CD14-positive monocyte (primary cell): ENCODE results near the gene PLSCR4. TPM values are rescaled to one million over a fixed set of nuclear protein-coding genes. Genes with fewer than 3 reads are reported as not detected.

Experiments
- DNase-seq, 3 donors: peaks; one replicate each; pipeline ENCODE4 v3.0.0-alpha.2; 2011 to 2022
- H2AFZ ChIP-seq: 2 replicates; pipeline ENCODE4 v1.6.0; 2012; ENCODE audit warnings: mild to moderate bottlenecking, low read depth, low read length, inconsistent platforms; ENCODE audit not compliant: insufficient read depth, poor library complexity, severe bottlenecking
- H3K27ac ChIP-seq, 2 donors: 1 replicate in 1 of 2; 2 replicates in 1 of 2; pipeline ENCODE4 v1.5.1; 2012 to 2013; ENCODE audit warnings: low read length in 2 of 2, control low read depth in 1 of 2, inconsistent platforms in 1 of 2, low read depth in 1 of 2, mild to moderate bottlenecking in 1 of 2
- H3K27me3 ChIP-seq, 2 donors: one replicate each; pipeline versions ENCODE4 v1.6.0 to v1.6.1; 2011 to 2013; ENCODE audit warnings: low read length in 2 of 2; ENCODE audit not compliant: control insufficient read depth in 2 of 2, insufficient read depth in 2 of 2
- H3K36me3 ChIP-seq, 2 donors: replicated peaks in 1 of 2; 1 replicate in 1 of 2; 2 replicates in 1 of 2; pipeline versions ENCODE4 v1.5.1 to v1.6.1; 2012 to 2013; ENCODE audit warnings: low read length in 2 of 2, control low read depth in 1 of 2, inconsistent platforms in 1 of 2, mild to moderate bottlenecking in 1 of 2; ENCODE audit not compliant: insufficient read depth in 2 of 2, control insufficient read depth in 1 of 2
- H3K4me1 ChIP-seq, 2 donors: 1 replicate in 1 of 2; 2 replicates in 1 of 2; pipeline versions ENCODE4 v1.5.1 to v1.6.1; 2012 to 2013; ENCODE audit warnings: low read length in 2 of 2, control low read depth in 1 of 2, inconsistent platforms in 1 of 2, mild to moderate bottlenecking in 1 of 2, moderate library complexity in 1 of 2; ENCODE audit not compliant: insufficient read depth in 2 of 2, control insufficient read depth in 1 of 2
- H3K4me2 ChIP-seq: replicated peaks from 2 replicates; pipeline ENCODE3; 2012; ENCODE audit warnings: low read length, moderate library complexity, mild to moderate bottlenecking; ENCODE audit not compliant: poor library complexity, severe bottlenecking; ENCODE audit errors: extremely low read depth
- H3K4me3 ChIP-seq, 3 experiments: fragments of 200-600 bp in 1 of 3; sonication (generic) in 1 of 3; replicated peaks in 1 of 3; 1 replicate in 2 of 3; 2 replicates in 1 of 3; pipeline ENCODE4 v1.5.1; 2011 to 2013; ENCODE audit warnings: low read length in 3 of 3, mild to moderate bottlenecking in 3 of 3, control low read depth in 2 of 3, low read depth in 2 of 3, inconsistent platforms in 1 of 3, moderate library complexity in 1 of 3
- H3K79me2 ChIP-seq: 2 replicates; pipeline ENCODE4 v1.6.0; 2012; ENCODE audit warnings: mild to moderate bottlenecking, control low read depth, inconsistent platforms, low read length, moderate library complexity; ENCODE audit not compliant: insufficient read depth
- H3K9ac ChIP-seq: 2 replicates; pipeline ENCODE4 v1.6.0; 2017; ENCODE audit warnings: low read length, mild to moderate bottlenecking; ENCODE audit not compliant: insufficient read depth, poor library complexity, severe bottlenecking
- H3K9me3 ChIP-seq, 2 donors: replicated peaks in 1 of 2; 1 replicate in 1 of 2; 2 replicates in 1 of 2; pipeline versions ENCODE4 v1.5.1 to v1.6.1; 2012 to 2013; ENCODE audit warnings: low read length in 2 of 2, control low read depth in 1 of 2; ENCODE audit not compliant: control insufficient read depth in 1 of 2, insufficient read depth in 1 of 2
- H4K20me1 ChIP-seq: 2 replicates; pipeline ENCODE4 v1.6.0; 2012; ENCODE audit warnings: mild to moderate bottlenecking, low read length, control low read depth, moderate library complexity; ENCODE audit not compliant: insufficient read depth
- H3K27ac Mint-ChIP-seq, 7 donors: one replicate each; pipeline ENCODE4 v1.8.0; 2020; ENCODE audit warnings: mild to moderate bottlenecking in 7 of 7, mixed read lengths in 7 of 7, moderate library complexity in 6 of 7, inconsistent platforms in 2 of 7
- H3K27me3 Mint-ChIP-seq, 3 donors: one replicate each; pipeline ENCODE4 v1.8.0; 2021 to 2022; ENCODE audit warnings: low read depth in 3 of 3, mild to moderate bottlenecking in 3 of 3, mixed read lengths in 3 of 3, moderate library complexity in 3 of 3, inconsistent platforms in 1 of 3
- H3K36me3 Mint-ChIP-seq, 2 donors: one replicate each; pipeline ENCODE4 v1.8.0; 2020; ENCODE audit warnings: mixed read lengths in 2 of 2, inconsistent platforms in 1 of 2, mild to moderate bottlenecking in 1 of 2
- H3K4me1 Mint-ChIP-seq: one replicate; pipeline ENCODE4 v1.8.0; 2020; ENCODE audit warnings: mild to moderate bottlenecking, mixed read lengths
- H3K4me3 Mint-ChIP-seq, 2 donors: one replicate each; pipeline ENCODE4 v1.8.0; 2020; ENCODE audit warnings: mild to moderate bottlenecking in 2 of 2, mixed read lengths in 2 of 2, moderate library complexity in 1 of 2
- H3K9me3 Mint-ChIP-seq, 7 donors: one replicate each; pipeline ENCODE4 v1.8.0; 2020 to 2022; ENCODE audit warnings: mixed read lengths in 7 of 7, mild to moderate bottlenecking in 6 of 7, moderate library complexity in 6 of 7, inconsistent platforms in 2 of 7
- WGBS: methylation state at CpG from one replicate; pipeline ENCODE4 v1.1.5; 2013; ENCODE audit warnings: missing lambda C conversion rate; ENCODE audit not compliant: insufficient coverage; 5-methylcytosine and 5-hydroxymethylcytosine counted together
- intact Hi-C, 2 donors: fragments of 100-400 bp; cut with micrococcal nuclease; formaldehyde crosslinking; loops; one replicate each; pipeline versions ENCODE4 v1.15.0 to v1.15.1; 2023
- polyA plus RNA-seq, 3 donors: library from polyadenylated mRNA; depleted of rRNA in 1 of 3; unstranded in 2 of 3; stranded (reverse) in 1 of 3; fragments of 300-500 nt in 2 of 3; fragments of >200 nt in 1 of 3; fragmentation: Illumina TruSeq in 2 of 3; gene quantifications; 1 replicate in 2 of 3; 2 replicates in 1 of 3; pipeline ENCODE4 v1.2.3, GENCODE V29; 2012 to 2021
- TF ChIP-seq, protein P1 (sequence below): fragments of 200-600 bp; IDR thresholded peaks from one replicate; pipeline ENCODE4 v1.8.0; 2022; ENCODE audit warnings: antibody characterized with exemption, mild to moderate bottlenecking

Gene PLSCR4
- polyA plus RNA-seq, 3 donors = 0.05 TPM; not detected in 2

DNA sequence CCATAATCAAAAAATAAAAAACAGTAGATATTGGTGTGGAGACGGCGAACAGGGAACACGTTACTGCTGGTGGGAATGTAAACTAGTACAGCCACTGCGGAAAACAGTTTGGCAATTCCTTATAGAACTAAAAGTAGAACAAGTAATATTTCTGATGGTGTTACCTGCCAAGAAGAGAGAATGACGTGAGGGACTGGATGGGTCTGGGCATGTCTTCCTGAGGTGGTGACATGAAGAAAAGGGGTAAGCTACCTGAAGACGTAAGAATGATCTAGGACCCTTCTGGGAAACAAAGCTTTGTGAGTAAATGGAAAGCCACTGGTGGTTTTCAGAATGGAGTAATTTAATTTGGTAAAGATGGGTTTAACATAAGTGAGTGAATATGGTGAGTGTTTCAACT, 70.5 kb downstream of the PLSCR4 start:
- Histone ChIP-seq H3K79me2 (no peaks in the 10 kb centered on the region), H3K9ac (no peak overlapping the region), H4K20me1 (no peaks in the 10 kb centered on the region), H3K4me1 (no peaks in the 10 kb centered on the region), H3K4me3 (no peak overlapping the region), H3K9me3 (no peaks in the 10 kb centered on the region), H3K36me3 (no peaks in the 10 kb centered on the region), H3K4me2 (no peak overlapping the region), H2AFZ (no peak overlapping the region), H3K27me3 (no peaks in the 10 kb centered on the region), H3K27ac (no peak overlapping the region)
- Mint-ChIP-seq H3K27me3 (peaks cover 2 to 7% (median 2%) of the 10 kb centered on the region in 3 donors), H3K4me1 (no peaks in the 10 kb centered on the region), H3K4me3 (no peak overlapping the region), H3K9me3 (peaks cover 0 to 3% (median 2%) of the 10 kb centered on the region in 7 donors), H3K36me3 (no peaks in the 10 kb centered on the region), H3K27ac (no peak overlapping the region)
- no peak for DNase-seq
- intact Hi-C loops = no loop called here
- TF ChIP-seq, protein P1, sequence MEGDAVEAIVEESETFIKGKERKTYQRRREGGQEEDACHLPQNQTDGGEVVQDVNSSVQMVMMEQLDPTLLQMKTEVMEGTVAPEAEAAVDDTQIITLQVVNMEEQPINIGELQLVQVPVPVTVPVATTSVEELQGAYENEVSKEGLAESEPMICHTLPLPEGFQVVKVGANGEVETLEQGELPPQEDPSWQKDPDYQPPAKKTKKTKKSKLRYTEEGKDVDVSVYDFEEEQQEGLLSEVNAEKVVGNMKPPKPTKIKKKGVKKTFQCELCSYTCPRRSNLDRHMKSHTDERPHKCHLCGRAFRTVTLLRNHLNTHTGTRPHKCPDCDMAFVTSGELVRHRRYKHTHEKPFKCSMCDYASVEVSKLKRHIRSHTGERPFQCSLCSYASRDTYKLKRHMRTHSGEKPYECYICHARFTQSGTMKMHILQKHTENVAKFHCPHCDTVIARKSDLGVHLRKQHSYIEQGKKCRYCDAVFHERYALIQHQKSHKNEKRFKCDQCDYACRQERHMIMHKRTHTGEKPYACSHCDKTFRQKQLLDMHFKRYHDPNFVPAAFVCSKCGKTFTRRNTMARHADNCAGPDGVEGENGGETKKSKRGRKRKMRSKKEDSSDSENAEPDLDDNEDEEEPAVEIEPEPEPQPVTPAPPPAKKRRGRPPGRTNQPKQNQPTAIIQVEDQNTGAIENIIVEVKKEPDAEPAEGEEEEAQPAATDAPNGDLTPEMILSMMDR = no peak
- WGBS = 90% methylated on average over 3 of the region's 6 CpGs

GRCh38 chr3:146178006-146178689, 72.8 kb downstream of the PLSCR4 start:
- no peak for DNase-seq
- H3K27me3 Mint-ChIP-seq = peaks cover 2 to 5% (median 2%) of the 10 kb centered on the region in 3 donors
- H3K9me3 Mint-ChIP-seq = peaks cover 0 to 3% (median 2%) of the 10 kb centered on the region in 7 donors
- H3K27ac Mint-ChIP-seq = no peak overlapping the region
- H3K79me2 ChIP-seq = no peaks in the 10 kb centered on the region
- H3K36me3 Mint-ChIP-seq = no peaks in the 10 kb centered on the region
- H3K36me3 ChIP-seq = no peaks in the 10 kb centered on the region
- H3K27me3 ChIP-seq = no peaks in the 10 kb centered on the region
- no peak overlapping the region for H3K9ac ChIP-seq
- no peak overlapping the region for H3K4me3 ChIP-seq
- H2AFZ ChIP-seq = no peak overlapping the region
- H4K20me1 ChIP-seq = no peaks in the 10 kb centered on the region
- H3K4me3 Mint-ChIP-seq = no peak overlapping the region
- H3K9me3 ChIP-seq = no peaks in the 10 kb centered on the region
- H3K4me1 Mint-ChIP-seq = no peaks in the 10 kb centered on the region
- WGBS = 96% methylated on average over 4 of the region's 6 CpGs
- H3K27ac ChIP-seq = no peak overlapping the region
- no peaks in the 10 kb centered on the region for H3K4me1 ChIP-seq
- H3K4me2 ChIP-seq = no peak overlapping the region
- intact Hi-C loops = no loop called here
- TF ChIP-seq, protein P1 = no peak
